Effector memory CD4-positive, alpha-beta T cell (primary cell): ENCODE data around the gene KLHL2.
"Not testable (repeated sequence)": the region's sequence is repeated elsewhere in the genome, so short reads cannot be mapped to it uniquely, and the experiment has no call there.

ENCODE experiments used
- DNase-seq, 3 donors: peaks; one replicate each; pipeline ENCODE4 v3.0.0-alpha.2; 2020
- H3K27ac ChIP-seq: 2 replicates; pipeline ENCODE4 v1.7.0; 2013; ENCODE audit warnings: mild to moderate bottlenecking, low read length, moderate library complexity; ENCODE audit not compliant: insufficient read depth, poor library complexity, severe bottlenecking
- H3K27me3 ChIP-seq: replicated peaks from 2 replicates; pipeline ENCODE4 v1.7.0; 2013; ENCODE audit warnings: mild to moderate bottlenecking, low read length; ENCODE audit not compliant: insufficient read depth, control insufficient read depth, poor library complexity, severe bottlenecking
- H3K36me3 ChIP-seq: 2 replicates; pipeline ENCODE4 v1.7.0; 2013; ENCODE audit warnings: mild to moderate bottlenecking, low read length, moderate library complexity; ENCODE audit not compliant: control insufficient read depth, insufficient read depth
- H3K4me1 ChIP-seq: 2 replicates; pipeline ENCODE4 v1.7.0; 2013; ENCODE audit warnings: low read length, mild to moderate bottlenecking; ENCODE audit not compliant: control insufficient read depth, insufficient read depth, poor library complexity, severe bottlenecking
- H3K4me3 ChIP-seq: 2 replicates; pipeline ENCODE4 v1.7.0; 2013; ENCODE audit warnings: low read length, low read depth, mild to moderate bottlenecking; ENCODE audit not compliant: insufficient read depth, poor library complexity, severe bottlenecking
- H3K9me3 ChIP-seq: 2 replicates; pipeline ENCODE4 v1.7.0; 2013; ENCODE audit warnings: mild to moderate bottlenecking, low read length, moderate library complexity; ENCODE audit not compliant: control insufficient read depth

The KLHL2 gene

GRCh38 chr4:165184220-165184619 is 23.1 kb upstream of the KLHL2 start:
- Histone ChIP-seq H3K9me3 (no peaks in the 10 kb centered on the region), H3K4me3 (no peak overlapping the region), H3K36me3 (no peaks in the 10 kb centered on the region), H3K4me1 (no peaks in the 10 kb centered on the region), H3K27me3 (no peaks in the 10 kb centered on the region), H3K27ac (no peak overlapping the region)
- no peak for DNase-seq

GRCh38 chr4:165184998-165185397 is 22.4 kb upstream of the KLHL2 start:
- not testable (repeated sequence) for H3K36me3 ChIP-seq, H3K27ac ChIP-seq, H3K27me3 ChIP-seq, H3K4me1 ChIP-seq, H3K9me3 ChIP-seq, H3K4me3 ChIP-seq, DNase-seq

- H3K4me1 ChIP-seq = no peaks in the 10 kb centered on the region
- no peak overlapping the region for H3K27ac ChIP-seq
- no peaks in the 10 kb centered on the region for H3K36me3 ChIP-seq
- no peaks in the 10 kb centered on the region for H3K9me3 ChIP-seq
- no peak overlapping the region for H3K4me3 ChIP-seq
- no peaks in the 10 kb centered on the region for H3K27me3 ChIP-seq
- no peak for DNase-seq
Measured at GRCh38 chr4:165185448-165185847, 21.9 kb upstream of the KLHL2 start.

- no peaks in the 10 kb centered on the region for H3K27me3 ChIP-seq
- DNase-seq = no peak
- H3K4me1 ChIP-seq = no peaks in the 10 kb centered on the region
- no peak overlapping the region for H3K27ac ChIP-seq
- no peaks in the 10 kb centered on the region for H3K36me3 ChIP-seq
- no peaks in the 10 kb centered on the region for H3K9me3 ChIP-seq
- H3K4me3 ChIP-seq = no peak overlapping the region
Measured at GRCh38 chr4:165190591-165191347, 16.6 kb upstream of the KLHL2 start.

- no peaks in the 10 kb centered on the region for H3K9me3 ChIP-seq
- H3K4me3 ChIP-seq = no peak overlapping the region
- H3K36me3 ChIP-seq = no peaks in the 10 kb centered on the region
- H3K27ac ChIP-seq = no peak overlapping the region
- no peak for DNase-seq
- H3K4me1 ChIP-seq = no peaks in the 10 kb centered on the region
- no peaks in the 10 kb centered on the region for H3K27me3 ChIP-seq
Measured at GRCh38 chr4:165191348-165191656, 16.1 kb upstream of the KLHL2 start.

- H3K9me3 ChIP-seq = no peaks in the 10 kb centered on the region
- no peaks in the 10 kb centered on the region for H3K27me3 ChIP-seq
- H3K4me1 ChIP-seq = no peaks in the 10 kb centered on the region
- no peak for DNase-seq
- no peak overlapping the region for H3K27ac ChIP-seq
- no peak overlapping the region for H3K4me3 ChIP-seq
- H3K36me3 ChIP-seq = no peaks in the 10 kb centered on the region
Measured at GRCh38 chr4:165191814-165192499, 15.4 kb upstream of the KLHL2 start.

- H3K27me3 ChIP-seq = no peaks in the 10 kb centered on the region
- no peak overlapping the region for H3K27ac ChIP-seq
- H3K4me3 ChIP-seq = no peak overlapping the region
- no peaks in the 10 kb centered on the region for H3K9me3 ChIP-seq
- H3K4me1 ChIP-seq = no peaks in the 10 kb centered on the region
- DNase-seq = no peak
- no peaks in the 10 kb centered on the region for H3K36me3 ChIP-seq
Measured at GRCh38 chr4:165192500-165192898, 14.9 kb upstream of the KLHL2 start.

GRCh38 chr4:165192956-165193355 is 14.4 kb upstream of the KLHL2 start:
- no peak overlapping the region for H3K4me3 ChIP-seq
- DNase-seq = no peak

GRCh38 chr4:165194368-165194767 is 13.0 kb upstream of the KLHL2 start:
- no peaks in the 10 kb centered on the region for H3K9me3 ChIP-seq
- DNase-seq = no peak

More at GRCh38 chr4:165192956-165193355, 14.4 kb upstream of the KLHL2 start:
- Histone ChIP-seq H3K9me3 (no peaks in the 10 kb centered on the region), H3K27ac (no peak overlapping the region), H3K27me3 (no peaks in the 10 kb centered on the region), H3K4me1 (no peaks in the 10 kb centered on the region), H3K36me3 (no peaks in the 10 kb centered on the region)

GRCh38 chr4:165198329-165198728 is 9.0 kb upstream of the KLHL2 start:
- H3K27me3 ChIP-seq = no peaks in the 10 kb centered on the region
- DNase-seq = no peak
- no peaks in the 10 kb centered on the region for H3K4me1 ChIP-seq
- no peaks in the 10 kb centered on the region for H3K36me3 ChIP-seq
- no peaks in the 10 kb centered on the region for H3K9me3 ChIP-seq
- H3K4me3 ChIP-seq = no peak overlapping the region
- no peak overlapping the region for H3K27ac ChIP-seq

More at GRCh38 chr4:165194368-165194767, 13.0 kb upstream of the KLHL2 start:
- no peaks in the 10 kb centered on the region for H3K36me3 ChIP-seq
- H3K4me1 ChIP-seq = no peaks in the 10 kb centered on the region
- no peaks in the 10 kb centered on the region for H3K27me3 ChIP-seq
- H3K4me3 ChIP-seq = no peak overlapping the region
- H3K27ac ChIP-seq = no peak overlapping the region
